PFSK-1 (cell line): ENCODE data around the gene GRIA3.

Experiments
- FOXP2 ChIP-seq: optimal IDR thresholded peaks from 2 replicates; pipeline ENCODE3; 2011; ENCODE audit warnings: borderline replicate concordance, control low read depth, inconsistent platforms; ENCODE audit not compliant: insufficient read depth; ENCODE audit errors: extremely low read length, extremely low read depth
- POLR2AphosphoS5 ChIP-seq: IDR thresholded peaks from 2 replicates; pipeline ENCODE4 v1.6.1; 2012; ENCODE audit warnings: low read depth, mild to moderate bottlenecking, control low read depth, low read length, moderate library complexity
- SIN3A ChIP-seq: IDR thresholded peaks from 2 replicates; pipeline ENCODE4 v1.6.1; 2012; ENCODE audit warnings: mild to moderate bottlenecking, low read length, moderate library complexity, borderline replicate concordance; ENCODE audit not compliant: insufficient read depth
- TAF1 ChIP-seq: IDR thresholded peaks from 2 replicates; pipeline ENCODE4 v1.6.1; 2012; ENCODE audit warnings: low read length, control low read depth, borderline replicate concordance; ENCODE audit not compliant: insufficient read depth
- TF ChIP-seq, protein P1 (sequence below), 2 experiments: IDR thresholded peaks; 2 replicates each; pipeline versions ENCODE4 v1.6.1 to v1.8.0; 2011 to 2012; ENCODE audit warnings: low read depth in 2 of 2, low read length in 2 of 2, control low read depth in 1 of 2, inconsistent platforms in 1 of 2, mild to moderate bottlenecking in 1 of 2, moderate library complexity in 1 of 2; ENCODE audit not compliant: insufficient read depth in 1 of 2

DNA sequence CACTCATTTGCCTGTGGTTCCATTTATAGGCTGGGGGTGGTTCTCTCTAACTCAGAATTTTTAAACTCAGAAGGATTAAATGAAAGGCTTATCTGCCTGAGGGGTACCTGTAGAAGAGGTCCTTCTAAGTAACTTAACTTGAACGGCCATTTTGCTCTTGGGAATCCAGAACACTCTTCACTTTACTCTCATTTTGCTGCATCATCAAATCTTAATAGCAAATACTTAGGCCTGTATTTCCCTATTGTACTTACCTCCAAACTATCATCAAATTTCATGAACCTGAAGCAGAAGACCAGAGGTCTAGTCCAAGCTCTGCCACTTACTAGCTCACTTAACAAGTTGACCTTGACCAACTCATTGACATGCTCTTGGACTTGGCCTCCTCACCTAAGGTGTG, 70.4 kb downstream of the GRIA3 start:
- TF ChIP-seq POLR2AphosphoS5 (no peak), TAF1 (no peak), FOXP2 (no peak), SIN3A (no peak)
- TF ChIP-seq, protein P1, sequence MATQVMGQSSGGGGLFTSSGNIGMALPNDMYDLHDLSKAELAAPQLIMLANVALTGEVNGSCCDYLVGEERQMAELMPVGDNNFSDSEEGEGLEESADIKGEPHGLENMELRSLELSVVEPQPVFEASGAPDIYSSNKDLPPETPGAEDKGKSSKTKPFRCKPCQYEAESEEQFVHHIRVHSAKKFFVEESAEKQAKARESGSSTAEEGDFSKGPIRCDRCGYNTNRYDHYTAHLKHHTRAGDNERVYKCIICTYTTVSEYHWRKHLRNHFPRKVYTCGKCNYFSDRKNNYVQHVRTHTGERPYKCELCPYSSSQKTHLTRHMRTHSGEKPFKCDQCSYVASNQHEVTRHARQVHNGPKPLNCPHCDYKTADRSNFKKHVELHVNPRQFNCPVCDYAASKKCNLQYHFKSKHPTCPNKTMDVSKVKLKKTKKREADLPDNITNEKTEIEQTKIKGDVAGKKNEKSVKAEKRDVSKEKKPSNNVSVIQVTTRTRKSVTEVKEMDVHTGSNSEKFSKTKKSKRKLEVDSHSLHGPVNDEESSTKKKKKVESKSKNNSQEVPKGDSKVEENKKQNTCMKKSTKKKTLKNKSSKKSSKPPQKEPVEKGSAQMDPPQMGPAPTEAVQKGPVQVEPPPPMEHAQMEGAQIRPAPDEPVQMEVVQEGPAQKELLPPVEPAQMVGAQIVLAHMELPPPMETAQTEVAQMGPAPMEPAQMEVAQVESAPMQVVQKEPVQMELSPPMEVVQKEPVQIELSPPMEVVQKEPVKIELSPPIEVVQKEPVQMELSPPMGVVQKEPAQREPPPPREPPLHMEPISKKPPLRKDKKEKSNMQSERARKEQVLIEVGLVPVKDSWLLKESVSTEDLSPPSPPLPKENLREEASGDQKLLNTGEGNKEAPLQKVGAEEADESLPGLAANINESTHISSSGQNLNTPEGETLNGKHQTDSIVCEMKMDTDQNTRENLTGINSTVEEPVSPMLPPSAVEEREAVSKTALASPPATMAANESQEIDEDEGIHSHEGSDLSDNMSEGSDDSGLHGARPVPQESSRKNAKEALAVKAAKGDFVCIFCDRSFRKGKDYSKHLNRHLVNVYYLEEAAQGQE (IDR thresholded peaks at IDR 0.05; ENCODE audit: insufficient read depth in 1 of 2, low read depth in 2 of 2, low read length in 2 of 2) = no peak
